GM12878 (cell line): Measurements from ENCODE around the gene TRIM28. TPM values are rescaled to one million over a fixed set of nuclear protein-coding genes. Genes with fewer than 3 reads are reported as not detected.

Experiments used
- ATF3 ChIP-seq: IDR thresholded peaks from 2 replicates; pipeline ENCODE4 v1.6.1; 2011; ENCODE audit warnings: low read depth, mild to moderate bottlenecking, low read length, moderate library complexity, borderline replicate concordance; ENCODE audit errors: extremely low read depth
- BCL11A ChIP-seq: IDR thresholded peaks from 2 replicates; pipeline ENCODE4 v1.6.1; 2011; ENCODE audit warnings: low read depth, low read length
- E4F1 ChIP-seq: fragments of 450-650 bp; IDR thresholded peaks from 2 replicates; pipeline ENCODE4 v1.6.1; 2018; ENCODE audit warnings: borderline replicate concordance, mild to moderate bottlenecking; ENCODE audit not compliant: partially characterized antibody
- EZH2 ChIP-seq: IDR thresholded peaks from 2 replicates; pipeline ENCODE4 v1.6.1; 2012; ENCODE audit warnings: low read depth, mild to moderate bottlenecking, control low read depth, inconsistent platforms, low read length, borderline replicate concordance; ENCODE audit not compliant: control insufficient read depth
- IRF3 ChIP-seq: fragments of 450-650 bp; IDR thresholded peaks from 2 replicates; pipeline ENCODE4 v1.6.1; 2014; ENCODE audit warnings: mild to moderate bottlenecking
- IRF5 ChIP-seq: fragments of 450-650 bp; IDR thresholded peaks from 2 replicates; pipeline ENCODE4 v1.6.1; 2017; ENCODE audit warnings: borderline replicate concordance
- KAT2A ChIP-seq: conservative IDR thresholded peaks from 2 replicates; pipeline ENCODE4 v1.6.1; 2011; ENCODE audit warnings: low read depth, low read length; ENCODE audit not compliant: control insufficient read depth
- MTA2 ChIP-seq: fragments of 450-650 bp; IDR thresholded peaks from 2 replicates; pipeline ENCODE4 v1.6.1; 2016; ENCODE audit warnings: low read depth, mild to moderate bottlenecking, moderate library complexity
- NRF1 ChIP-seq: conservative IDR thresholded peaks from 2 replicates; pipeline ENCODE4 v1.6.1; 2011; ENCODE audit warnings: mild to moderate bottlenecking, low read depth, low read length, improper control_type of control experiment
- RB1 ChIP-seq: fragments of 450-650 bp; formaldehyde crosslinking; IDR thresholded peaks from 2 replicates; pipeline ENCODE4 v1.6.1; 2017; ENCODE audit warnings: mild to moderate bottlenecking, borderline replicate concordance
- RCOR1 ChIP-seq: conservative IDR thresholded peaks from 2 replicates; pipeline ENCODE4 v1.6.1; 2012; ENCODE audit warnings: low read depth, low read length, improper control_type of control experiment
- RUNX3 ChIP-seq: IDR thresholded peaks from 2 replicates; pipeline ENCODE4 v1.6.1; 2012; ENCODE audit warnings: low read length, inconsistent platforms
- SP1 ChIP-seq: IDR thresholded peaks from one replicate; pipeline ENCODE4 v1.6.1; 2011; ENCODE audit warnings: low read depth, low read length
- SRF ChIP-seq, 2 experiments: IDR thresholded peaks; 2 replicates each; pipeline ENCODE4 v1.6.1; 2011; ENCODE audit warnings: low read depth in 2 of 2, low read length in 2 of 2, mild to moderate bottlenecking in 1 of 2, moderate library complexity in 1 of 2
- SUPT20H ChIP-seq: IDR thresholded peaks from 2 replicates; pipeline ENCODE4 v1.6.1; 2011; ENCODE audit warnings: low read depth, mild to moderate bottlenecking, low read length, moderate library complexity, borderline replicate concordance; ENCODE audit not compliant: control insufficient read depth
- YBX1 ChIP-seq: fragments of 450-650 bp; IDR thresholded peaks from 2 replicates; pipeline ENCODE4 v1.6.1; 2016; ENCODE audit warnings: antibody characterized with exemption
- ZNF217 ChIP-seq: fragments of 450-650 bp; IDR thresholded peaks from 2 replicates; pipeline ENCODE4 v1.6.1; 2017; ENCODE audit warnings: antibody characterized with exemption, mild to moderate bottlenecking
- ZNF274 ChIP-seq: IDR thresholded peaks from one replicate; pipeline ENCODE4 v1.8.0; 2011; ENCODE audit not compliant: insufficient read length, insufficient read depth
- ZNF592 ChIP-seq: fragments of 450-650 bp; IDR thresholded peaks from 2 replicates; pipeline ENCODE4 v1.6.1; 2017; ENCODE audit warnings: mild to moderate bottlenecking, moderate library complexity
- ZSCAN29 ChIP-seq: fragments of 450-650 bp; IDR thresholded peaks from 2 replicates; pipeline ENCODE4 v1.6.1; 2017; ENCODE audit warnings: mild to moderate bottlenecking, moderate library complexity
- polyA plus RNA-seq, 11 experiments: library from polyadenylated mRNA; depleted of rRNA in 4 of 11; unstranded in 6 of 11; stranded (reverse) in 5 of 11; fragments of >200 nt; fragmentation: Nextera tagmentation in 4 of 11; fragmentation: Illumina TruSeq in 1 of 11; extraction: Ambion mirVana in 4 of 11; extraction: Trizol in 1 of 11; gene quantifications; 1 replicate in 1 of 11; 2 replicates in 10 of 11; pipeline versions ENCODE4 v1.2.1 to v1.2.3, GENCODE V29; 2011 to 2016; ENCODE audit warnings: inconsistent platforms in 2 of 11, missing spikeins in 2 of 11, low read depth in 1 of 11
- total RNA-seq, 4 experiments: library from RNA; depleted of rRNA in 3 of 4; stranded (reverse); fragments of >200 nt in 3 of 4; fragmentation: Illumina TruSeq in 1 of 4; extraction: Trizol in 1 of 4; gene quantifications; 2 replicates each; pipeline versions ENCODE4 v1.2.1 to v1.2.3, GENCODE V29; 2013 to 2021

Gene TRIM28
- total and polyA plus RNA-seq, 10 of the 15 experiments (the other 5 are each of a cell fraction or from before 2014, with no cell fraction given), result 5.0 to 650 (median 296) TPM

- TF ChIP-seq IRF5 (peak; percentile 59; the same call in 1 of the 2 replicates), IRF3 (peak; percentile 67), EZH2 (no peak), ZNF274 (no peak), ZSCAN29 (peak; percentile 78), BCL11A (no peak), ZNF592 (0 out of 2 replicates have a peak, but pooled peaks have one; percentile 11), YBX1 (no peak), NRF1 (no peak; the same call in 1 of the 2 replicates), KAT2A (no peak), RUNX3 (peak; percentile 97), E4F1 (peak; percentile 87), SP1 (peak; percentile 84), MTA2 (peak; percentile 52; the same call in 1 of the 2 replicates), RB1 (peak; percentile 92; the same call in 1 of the 2 replicates), RCOR1 (0 out of 2 replicates have a peak, but pooled peaks have one; percentile 90), ATF3 (no peak), SRF (IDR thresholded peaks at IDR 0.05; ENCODE audit: low read depth in 2 of 2, low read length in 2 of 2) (peak; percentile 55 to 93), ZNF217 (peak; percentile 73), SUPT20H (no peak)
Measured at GRCh38 chr19:58519355-58520256, 24.3 kb upstream of the TRIM28 start, which contains the start of gene ZBTB45 (continued).
